SK-N-SH (cell line): ENCODE measurements around the gene C12orf56. TPM values are rescaled to one million over a fixed set of nuclear protein-coding genes. Genes with fewer than 3 reads are reported as not detected.

ENCODE experiments used
- CTCF ChIA-PET: fragments of 300-600, 350-600 bp; formaldehyde crosslinking; extraction: SDS; loops from one replicate; lab custom pipeline; 2021; lab: Yijun Ruan, JAX
- POLR2A ChIA-PET: fragments of 350-600 bp; sonication (Branson Sonifier 250); formaldehyde crosslinking; extraction: SDS; loops from one replicate; lab custom pipeline; 2020; ENCODE audit warnings: antibody characterized with exemption, inconsistent platforms; lab: Yijun Ruan, JAX
- DNase-seq: peaks from one replicate; pipeline ENCODE4 v3.0.0; 2012
- H2AFZ ChIP-seq: fragments of 200-600 bp; sonication (generic); 2 replicates; pipeline ENCODE4 v1.8.1; 2016; ENCODE audit warnings: antibody characterized with exemption, mild to moderate bottlenecking, low read depth
- H3F3A ChIP-seq: fragments of 200-600 bp; sonication (generic); replicated peaks from 2 replicates; pipeline ENCODE3; 2016; ENCODE audit warnings: antibody characterized with exemption, mild to moderate bottlenecking; ENCODE audit not compliant: insufficient read depth
- H3K27ac ChIP-seq, 2 experiments: fragments of 200-500 bp in 1 of 2; fragments of 200-600 bp in 1 of 2; sonication (Bioruptor generic) in 1 of 2; sonication (generic), shearing (Covaris generic) in 1 of 2; 2 replicates each; pipeline versions ENCODE4 v1.5.1 to v1.6.1; 2014 to 2016; ENCODE audit warnings: low read depth in 2 of 2, inconsistent platforms in 1 of 2, low read length in 1 of 2, mild to moderate bottlenecking in 1 of 2, mixed read lengths in 1 of 2
- H3K27me3 ChIP-seq: fragments of 200-600 bp; sonication (generic), shearing (Covaris generic); 2 replicates; pipeline ENCODE4 v1.6.1; 2016; ENCODE audit warnings: mixed run types; ENCODE audit not compliant: insufficient read depth
- H3K36me3 ChIP-seq, 2 experiments: fragments of 200-500 bp in 1 of 2; fragments of 200-600 bp in 1 of 2; sonication (Bioruptor generic) in 1 of 2; sonication (generic) in 1 of 2; replicated peaks in 1 of 2; 2 replicates each; pipeline versions ENCODE3 to v1.5.1; 2014 to 2016; ENCODE audit warnings: low read length in 1 of 2, mild to moderate bottlenecking in 1 of 2; ENCODE audit not compliant: insufficient read depth in 2 of 2, control insufficient read depth in 1 of 2
- H3K4me1 ChIP-seq, 2 experiments: fragments of 200-500 bp in 1 of 2; fragments of 200-600 bp in 1 of 2; sonication (Bioruptor generic) in 1 of 2; sonication (generic), shearing (Covaris generic) in 1 of 2; 2 replicates each; pipeline versions ENCODE4 v1.5.1 to v1.6.1; 2014 to 2016; ENCODE audit warnings: low read depth in 1 of 2, low read length in 1 of 2, mixed run types in 1 of 2; ENCODE audit not compliant: insufficient read depth in 2 of 2, control insufficient read depth in 1 of 2
- H3K4me2 ChIP-seq: fragments of 200-600 bp; sonication (generic), shearing (Covaris generic); 2 replicates; pipeline ENCODE4 v1.6.1; 2017; ENCODE audit warnings: mixed run types
- H3K4me3 ChIP-seq, 2 experiments: fragments of 200-500 bp in 1 of 2; fragments of 200-600 bp in 1 of 2; sonication (Bioruptor generic) in 1 of 2; sonication (generic), shearing (Covaris generic) in 1 of 2; 2 replicates each; pipeline versions ENCODE4 v1.5.1 to v1.8.1; 2014 to 2016; ENCODE audit warnings: low read depth in 2 of 2, inconsistent platforms in 1 of 2, low read length in 1 of 2, mild to moderate bottlenecking in 1 of 2, mixed read lengths in 1 of 2, moderate library complexity in 1 of 2
- H3K79me2 ChIP-seq: fragments of 200-600 bp; sonication (generic); 2 replicates; pipeline ENCODE4 v1.8.1; 2017; ENCODE audit warnings: mild to moderate bottlenecking; ENCODE audit not compliant: insufficient read depth
- H3K9ac ChIP-seq: fragments of 200-600 bp; sonication (generic); 2 replicates; pipeline ENCODE4 v1.6.1; 2017; ENCODE audit warnings: mixed run types
- H3K9me2 ChIP-seq: fragments of 200-600 bp; sonication (generic); 2 replicates; pipeline ENCODE4 v1.6.1; 2017; ENCODE audit warnings: mixed run types
- H3K9me3 ChIP-seq: fragments of 200-600 bp; sonication (generic); 2 replicates; pipeline ENCODE4 v1.6.1; 2017; ENCODE audit warnings: mixed run types, mild to moderate bottlenecking, moderate library complexity
- H4K20me1 ChIP-seq: fragments of 200-600 bp; sonication (generic); 2 replicates; pipeline ENCODE4 v1.6.1; 2017; ENCODE audit warnings: mild to moderate bottlenecking, mixed run types; ENCODE audit not compliant: insufficient read depth
- ELF1 ChIP-seq: IDR thresholded peaks from 2 replicates; pipeline ENCODE4 v1.4.0; 2012
- EP300 ChIP-seq, 2 experiments: IDR thresholded peaks; 2 replicates each; pipeline versions ENCODE4 v1.4.0 to v1.6.1; 2012; ENCODE audit warnings: borderline replicate concordance in 1 of 2, low read depth in 1 of 2, low read length in 1 of 2
- FOSL2 ChIP-seq: IDR thresholded peaks from 2 replicates; pipeline ENCODE4 v1.4.0; 2012; ENCODE audit warnings: low read depth, mild to moderate bottlenecking, moderate library complexity, borderline replicate concordance
- FOXJ3 ChIP-seq: sonication (generic); formaldehyde crosslinking; IDR thresholded peaks from 2 replicates; pipeline ENCODE4 v1.5.1; 2020; ENCODE audit warnings: mild to moderate bottlenecking, missing genetic modification reagents
- JUND ChIP-seq: IDR thresholded peaks from 2 replicates; pipeline ENCODE4 v1.4.0; 2012
- MXI1 ChIP-seq: IDR thresholded peaks from 2 replicates; pipeline ENCODE4 v1.6.1; 2012; ENCODE audit warnings: mild to moderate bottlenecking, low read depth, low read length, improper control_type of control experiment
- POLR2AphosphoS5 ChIP-seq: IDR thresholded peaks from 2 replicates; pipeline ENCODE4 v1.6.1; 2012; ENCODE audit warnings: low read depth, low read length
- RAD21 ChIP-seq: IDR thresholded peaks from 2 replicates; pipeline ENCODE4 v1.6.1; 2012; ENCODE audit warnings: mild to moderate bottlenecking, low read length
- RXRA ChIP-seq: IDR thresholded peaks from 2 replicates; pipeline ENCODE4 v1.4.0; 2012; ENCODE audit warnings: low read depth, mild to moderate bottlenecking, borderline replicate concordance
- SMC3 ChIP-seq: IDR thresholded peaks from 2 replicates; pipeline ENCODE4 v1.6.1; 2012; ENCODE audit warnings: low read depth, low read length, improper control_type of control experiment
- TCF12 ChIP-seq: IDR thresholded peaks from 2 replicates; pipeline ENCODE4 v1.4.0; 2012
- YY1 ChIP-seq: IDR thresholded peaks from 2 replicates; pipeline ENCODE4 v1.4.0; 2012; ENCODE audit warnings: low read depth, mild to moderate bottlenecking
- WGBS: methylation state at CpG from one replicate; pipeline ENCODE4 v1.1.6; 2017; ENCODE audit warnings: low lambda C conversion rate; 5-methylcytosine and 5-hydroxymethylcytosine counted together
- polyA plus RNA-seq, 3 experiments: library from polyadenylated mRNA; depleted of rRNA; stranded (reverse); fragments of >200 nt; gene quantifications; 2 replicates each; pipeline ENCODE4 v1.2.3, GENCODE V29; 2012
- TF ChIP-seq, protein P1 (sequence below): IDR thresholded peaks from 2 replicates; pipeline ENCODE4 v1.6.1; 2012; ENCODE audit warnings: mild to moderate bottlenecking, low read depth, low read length, moderate library complexity
- TF ChIP-seq, protein P2 (sequence below): IDR thresholded peaks from 2 replicates; pipeline ENCODE4 v1.4.0; 2012; ENCODE audit warnings: low read depth, borderline replicate concordance
- TF ChIP-seq, protein P3 (sequence below): IDR thresholded peaks from 2 replicates; pipeline ENCODE4 v1.4.0; 2012; ENCODE audit warnings: low read depth, borderline replicate concordance
- TF ChIP-seq, protein P4 (sequence below): fragments of 150-350 bp; IDR thresholded peaks from 2 replicates; pipeline ENCODE4 v1.6.1; 2017; ENCODE audit warnings: antibody characterized with exemption, low read length, low read depth, borderline replicate concordance

Gene C12orf56
- polyA plus RNA-seq, 1 of the 3 experiments (the other 2 are of a cell fraction) = not detected

DNA sequence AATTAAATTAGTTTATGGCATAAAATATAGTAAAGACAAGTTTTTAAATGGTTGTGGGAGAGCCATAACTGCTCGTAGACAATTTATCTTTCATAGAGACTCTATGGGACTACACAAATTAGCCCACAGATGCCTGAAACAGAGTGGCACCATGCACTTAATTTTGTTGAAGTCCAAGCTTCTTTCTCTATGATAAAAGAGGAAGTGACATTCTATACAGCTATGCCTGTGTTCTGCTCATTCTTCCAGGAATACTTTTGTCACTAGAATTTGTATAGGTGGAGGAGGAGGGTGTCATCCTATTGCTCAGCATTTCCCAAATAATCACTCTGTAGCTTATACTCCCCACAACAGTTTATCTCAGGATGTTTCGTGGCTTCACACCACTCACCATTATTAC is 124.7 kb downstream of the C12orf56 start:
- H3K9ac ChIP-seq = no peak overlapping the region
- ChIA-PET CTCF (interaction anchor here (0.8 to 1.5 kb wide), 2 partner anchors 9 to 10 kb away, joined by 3 to 5 read pairs; no protein-coding TSS in a partner anchor), POLR2A (no interaction called here)

DNA sequence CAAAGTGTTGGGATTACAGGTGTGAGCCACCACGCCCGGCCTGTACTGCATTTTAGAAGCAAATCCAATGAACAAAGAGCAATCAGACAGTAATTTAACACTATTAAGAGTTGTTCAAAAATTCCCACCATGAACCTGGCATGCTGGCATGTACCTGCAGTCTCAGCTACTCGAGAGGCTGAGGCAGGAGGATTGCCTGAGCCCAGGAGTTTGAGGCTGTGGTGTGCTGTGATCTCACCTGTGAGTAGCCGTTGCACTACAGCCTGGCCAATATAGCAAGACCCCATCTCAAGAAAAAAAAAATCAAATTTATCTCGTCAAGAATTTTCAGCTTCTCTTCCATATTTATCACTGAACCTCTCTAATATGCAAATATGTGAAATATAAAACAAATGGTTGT is 128.7 kb downstream of the C12orf56 start:
- ChIA-PET CTCF (interaction anchor here (1.8 kb wide), 1 partner anchor 435 kb away, joined by 4 read pairs; no protein-coding TSS in a partner anchor), POLR2A (interaction anchor here (0.7 kb wide), 1 partner anchor 411 kb away, joined by 3 read pairs; no protein-coding TSS in a partner anchor)
- H3F3A ChIP-seq = no peaks in the 10 kb centered on the region

More for the DNA sequence above, 124.7 kb downstream of the C12orf56 start:
- no peak for DNase-seq
- Histone ChIP-seq H4K20me1 (no peaks in the 10 kb centered on the region), H3K9me3 (no peaks in the 10 kb centered on the region), H3K4me2 (no peak overlapping the region), H3K27me3 (peaks cover 5% of the 10 kb centered on the region; the same call in 1 of the 2 replicates), H3K9me2 (no peaks in the 10 kb centered on the region), H3K27ac (no peak overlapping the region), H3F3A (no peaks in the 10 kb centered on the region), H3K36me3 (no peaks in the 10 kb centered on the region), H3K4me1 (no peaks in the 10 kb centered on the region), H3K79me2 (no peaks in the 10 kb centered on the region), H2AFZ (no peak overlapping the region), H3K4me3 (no peak overlapping the region)
- TF ChIP-seq, protein P1, sequence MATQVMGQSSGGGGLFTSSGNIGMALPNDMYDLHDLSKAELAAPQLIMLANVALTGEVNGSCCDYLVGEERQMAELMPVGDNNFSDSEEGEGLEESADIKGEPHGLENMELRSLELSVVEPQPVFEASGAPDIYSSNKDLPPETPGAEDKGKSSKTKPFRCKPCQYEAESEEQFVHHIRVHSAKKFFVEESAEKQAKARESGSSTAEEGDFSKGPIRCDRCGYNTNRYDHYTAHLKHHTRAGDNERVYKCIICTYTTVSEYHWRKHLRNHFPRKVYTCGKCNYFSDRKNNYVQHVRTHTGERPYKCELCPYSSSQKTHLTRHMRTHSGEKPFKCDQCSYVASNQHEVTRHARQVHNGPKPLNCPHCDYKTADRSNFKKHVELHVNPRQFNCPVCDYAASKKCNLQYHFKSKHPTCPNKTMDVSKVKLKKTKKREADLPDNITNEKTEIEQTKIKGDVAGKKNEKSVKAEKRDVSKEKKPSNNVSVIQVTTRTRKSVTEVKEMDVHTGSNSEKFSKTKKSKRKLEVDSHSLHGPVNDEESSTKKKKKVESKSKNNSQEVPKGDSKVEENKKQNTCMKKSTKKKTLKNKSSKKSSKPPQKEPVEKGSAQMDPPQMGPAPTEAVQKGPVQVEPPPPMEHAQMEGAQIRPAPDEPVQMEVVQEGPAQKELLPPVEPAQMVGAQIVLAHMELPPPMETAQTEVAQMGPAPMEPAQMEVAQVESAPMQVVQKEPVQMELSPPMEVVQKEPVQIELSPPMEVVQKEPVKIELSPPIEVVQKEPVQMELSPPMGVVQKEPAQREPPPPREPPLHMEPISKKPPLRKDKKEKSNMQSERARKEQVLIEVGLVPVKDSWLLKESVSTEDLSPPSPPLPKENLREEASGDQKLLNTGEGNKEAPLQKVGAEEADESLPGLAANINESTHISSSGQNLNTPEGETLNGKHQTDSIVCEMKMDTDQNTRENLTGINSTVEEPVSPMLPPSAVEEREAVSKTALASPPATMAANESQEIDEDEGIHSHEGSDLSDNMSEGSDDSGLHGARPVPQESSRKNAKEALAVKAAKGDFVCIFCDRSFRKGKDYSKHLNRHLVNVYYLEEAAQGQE = no peak
- WGBS = 73% methylated on average over 2 of the region's 2 CpGs

DNA sequence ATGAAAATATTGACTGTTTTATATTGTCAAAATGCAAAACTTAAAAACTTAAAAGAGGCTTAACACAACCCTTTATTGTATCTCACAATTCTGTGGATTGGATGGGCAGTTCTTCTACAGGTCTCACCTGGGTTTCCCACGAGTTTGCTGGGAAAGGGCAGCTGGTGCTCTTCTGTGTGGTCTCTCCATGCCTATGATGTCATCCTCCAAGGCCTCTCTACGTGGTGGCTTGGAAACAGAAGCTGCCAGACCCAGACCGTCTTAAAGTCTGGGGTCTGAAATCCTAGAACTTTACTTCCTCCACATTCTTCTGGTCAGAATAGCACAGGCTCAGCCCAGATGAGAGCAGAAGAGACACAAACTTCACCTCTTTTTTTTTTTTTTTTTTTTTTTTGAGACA is 132.0 kb downstream of the C12orf56 start:
- Histone ChIP-seq H3K27me3 (no peaks in the 10 kb centered on the region), H3K4me1 (no peaks in the 10 kb centered on the region), H3F3A (no peaks in the 10 kb centered on the region), H3K79me2 (no peaks in the 10 kb centered on the region), H3K36me3 (no peaks in the 10 kb centered on the region), H2AFZ (no peak overlapping the region), H3K4me3 (no peak overlapping the region), H4K20me1 (no peaks in the 10 kb centered on the region), H3K27ac (no peak overlapping the region), H3K9me2 (no peaks in the 10 kb centered on the region), H3K9me3 (no peaks in the 10 kb centered on the region), H3K9ac (no peak overlapping the region), H3K4me2 (no peak overlapping the region)
- DNase-seq = no peak
- 60% methylated on average over 3 of the region's 3 CpGs for WGBS
- POLR2A ChIA-PET = no interaction called here
- CTCF ChIA-PET = interaction anchor here (0.6 to 6.6 kb wide), 5 partner anchors 77 to 432 kb away, joined by 3 to 109 read pairs (median 6); no protein-coding TSS in a partner anchor
- no peak for TF ChIP-seq TCF12
- no peak for TF ChIP-seq RAD21
- TF ChIP-seq, protein P2, sequence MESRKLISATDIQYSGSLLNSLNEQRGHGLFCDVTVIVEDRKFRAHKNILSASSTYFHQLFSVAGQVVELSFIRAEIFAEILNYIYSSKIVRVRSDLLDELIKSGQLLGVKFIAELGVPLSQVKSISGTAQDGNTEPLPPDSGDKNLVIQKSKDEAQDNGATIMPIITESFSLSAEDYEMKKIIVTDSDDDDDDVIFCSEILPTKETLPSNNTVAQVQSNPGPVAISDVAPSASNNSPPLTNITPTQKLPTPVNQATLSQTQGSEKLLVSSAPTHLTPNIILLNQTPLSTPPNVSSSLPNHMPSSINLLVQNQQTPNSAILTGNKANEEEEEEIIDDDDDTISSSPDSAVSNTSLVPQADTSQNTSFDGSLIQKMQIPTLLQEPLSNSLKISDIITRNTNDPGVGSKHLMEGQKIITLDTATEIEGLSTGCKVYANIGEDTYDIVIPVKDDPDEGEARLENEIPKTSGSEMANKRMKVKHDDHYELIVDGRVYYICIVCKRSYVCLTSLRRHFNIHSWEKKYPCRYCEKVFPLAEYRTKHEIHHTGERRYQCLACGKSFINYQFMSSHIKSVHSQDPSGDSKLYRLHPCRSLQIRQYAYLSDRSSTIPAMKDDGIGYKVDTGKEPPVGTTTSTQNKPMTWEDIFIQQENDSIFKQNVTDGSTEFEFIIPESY = no peak
- TF ChIP-seq ELF1 = no peak
- no peak for TF ChIP-seq JUND
- no peak for TF ChIP-seq EP300 (IDR thresholded peaks at IDR 0.05; ENCODE audit: borderline replicate concordance in 1 of 2, low read depth in 1 of 2, low read length in 1 of 2)
- TF ChIP-seq MXI1 = no peak
- TF ChIP-seq, protein P3, sequence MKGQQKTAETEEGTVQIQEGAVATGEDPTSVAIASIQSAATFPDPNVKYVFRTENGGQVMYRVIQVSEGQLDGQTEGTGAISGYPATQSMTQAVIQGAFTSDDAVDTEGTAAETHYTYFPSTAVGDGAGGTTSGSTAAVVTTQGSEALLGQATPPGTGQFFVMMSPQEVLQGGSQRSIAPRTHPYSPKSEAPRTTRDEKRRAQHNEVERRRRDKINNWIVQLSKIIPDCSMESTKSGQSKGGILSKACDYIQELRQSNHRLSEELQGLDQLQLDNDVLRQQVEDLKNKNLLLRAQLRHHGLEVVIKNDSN = no peak
- no peak for TF ChIP-seq RXRA
- no peak for TF ChIP-seq FOSL2
- TF ChIP-seq SMC3 = no peak
- TF ChIP-seq, protein P4, sequence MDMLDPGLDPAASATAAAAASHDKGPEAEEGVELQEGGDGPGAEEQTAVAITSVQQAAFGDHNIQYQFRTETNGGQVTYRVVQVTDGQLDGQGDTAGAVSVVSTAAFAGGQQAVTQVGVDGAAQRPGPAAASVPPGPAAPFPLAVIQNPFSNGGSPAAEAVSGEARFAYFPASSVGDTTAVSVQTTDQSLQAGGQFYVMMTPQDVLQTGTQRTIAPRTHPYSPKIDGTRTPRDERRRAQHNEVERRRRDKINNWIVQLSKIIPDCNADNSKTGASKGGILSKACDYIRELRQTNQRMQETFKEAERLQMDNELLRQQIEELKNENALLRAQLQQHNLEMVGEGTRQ = no peak

More for the DNA sequence above, 128.7 kb downstream of the C12orf56 start:
- Histone ChIP-seq H2AFZ (no peak overlapping the region), H4K20me1 (no peaks in the 10 kb centered on the region), H3K9me2 (no peaks in the 10 kb centered on the region), H3K4me2 (no peak overlapping the region), H3K9me3 (no peaks in the 10 kb centered on the region), H3K27ac (no peak overlapping the region), H3K4me1 (no peaks in the 10 kb centered on the region), H3K79me2 (no peaks in the 10 kb centered on the region), H3K27me3 (0 out of 2 replicates have a peak, but pooled peaks cover 5% of the 10 kb centered on the region), H3K4me3 (no peak overlapping the region), H3K36me3 (no peaks in the 10 kb centered on the region), H3K9ac (no peak overlapping the region)
- 81% methylated on average over 5 of the region's 5 CpGs for WGBS
- no peak for DNase-seq
- TF ChIP-seq YY1 (no peak), FOXJ3 (no peak), RXRA (no peak), POLR2AphosphoS5 (no peak), TCF12 (no peak), EP300 (IDR thresholded peaks at IDR 0.05; ENCODE audit: borderline replicate concordance in 1 of 2, low read depth in 1 of 2, low read length in 1 of 2) (no peak)
